Fibroblast of peridontal ligament (primary cell): ENCODE data around the gene RHOC.

Source experiments
- DNase-seq: peaks from one replicate; pipeline ENCODE4 v3.0.0-alpha.2; 2010; ENCODE audit errors: extremely low read depth

RHOC gene

GRCh38 chr1:112677501-112677900, 29.4 kb downstream of the RHOC start:
- no peak for DNase-seq

DNA sequence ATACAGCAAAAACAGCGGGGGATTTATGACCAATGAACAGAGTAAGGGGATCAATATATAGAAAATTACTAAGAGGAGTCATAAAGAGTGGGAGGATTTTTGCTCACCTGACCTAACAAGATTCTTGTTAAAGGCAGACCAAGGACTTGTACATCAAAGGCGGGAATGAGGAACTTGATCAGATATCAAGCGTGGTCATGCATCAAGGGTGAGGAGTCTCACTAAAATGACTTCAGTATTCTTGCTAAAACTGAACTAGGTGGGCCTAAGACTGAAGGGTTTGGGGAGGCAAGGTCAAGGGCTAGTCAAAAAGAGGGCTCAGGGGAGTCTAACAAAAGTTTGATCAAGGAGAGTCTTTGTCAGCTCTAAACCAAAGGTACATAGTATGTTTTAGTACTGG, 30.4 kb downstream of the RHOC start:
- no peak for DNase-seq

GRCh38 chr1:112675728-112676381, 31.1 kb downstream of the RHOC start:
- peak; percentile 31 for DNase-seq

DNA sequence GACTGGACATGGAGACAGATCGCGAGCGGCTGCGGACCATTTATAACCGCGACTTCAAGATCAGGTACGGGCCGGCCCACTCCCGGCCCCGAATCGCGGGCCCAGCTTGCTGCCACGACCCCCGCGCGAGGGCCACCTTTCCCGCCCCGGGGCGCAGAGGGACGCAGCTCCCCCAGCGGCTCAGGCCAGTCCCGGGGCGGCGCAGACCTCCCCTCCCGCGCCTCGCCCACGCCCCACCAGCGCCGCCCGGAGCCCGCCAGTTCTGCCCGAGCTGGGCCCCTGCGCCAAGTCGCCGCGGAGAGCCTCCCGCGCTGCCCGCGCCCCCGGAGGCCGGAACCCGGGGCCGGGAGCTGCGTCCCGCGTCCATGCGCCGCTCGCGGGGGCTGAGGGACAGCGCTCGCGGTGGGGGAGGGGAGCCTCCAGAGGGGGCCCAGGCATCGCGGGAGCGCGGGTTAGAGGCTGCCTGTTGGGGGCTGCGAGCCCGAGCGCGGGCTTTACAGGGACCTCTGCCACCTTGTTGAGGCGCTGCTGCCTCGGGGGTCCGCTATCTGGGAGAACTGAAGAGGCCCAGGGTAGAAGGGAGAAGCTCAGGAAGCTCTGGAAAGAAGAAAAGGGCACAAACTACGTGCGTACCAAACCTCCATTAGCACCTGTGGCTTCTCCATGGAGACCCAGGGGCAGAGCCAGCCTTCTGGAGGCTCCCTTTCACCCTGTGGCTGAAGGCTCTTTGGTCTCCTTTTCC, 31.8 kb downstream of the RHOC start:
- DNase-seq: peak; percentile 17

GRCh38 chr1:112674440-112674985, 32.4 kb downstream of the RHOC start, which contains the start of gene MOV10:
MOV10 (plus strand) TSS chr1:112674659; CDS start chr1:112674913, 254 bp downstream.
- peak; percentile 73 for DNase-seq

GRCh38 chr1:112673592-112674439, 33.1 kb downstream of the RHOC start:
- DNase-seq: peak; percentile 82

GRCh38 chr1:112672842-112673241, 34.1 kb downstream of the RHOC start:
- DNase-seq: no peak

DNA sequence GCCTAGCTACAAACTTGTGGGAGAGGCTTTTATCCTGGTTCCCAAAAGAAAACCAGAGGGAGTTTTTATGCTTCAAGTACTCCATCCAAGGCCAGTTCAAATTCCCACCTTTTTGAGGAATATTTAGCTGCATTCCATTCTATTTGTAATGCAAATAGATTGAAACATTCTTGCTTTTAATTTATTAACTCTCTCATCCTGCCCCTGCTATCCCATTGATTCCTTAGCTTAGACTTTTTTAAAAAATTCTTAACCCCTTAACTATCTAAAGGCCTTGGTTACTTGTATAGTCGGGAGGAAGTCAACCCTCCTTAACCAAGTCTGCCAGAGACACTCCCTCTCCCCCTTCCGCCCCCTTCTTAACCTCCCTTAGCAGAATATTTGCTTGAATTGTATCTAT, 34.9 kb downstream of the RHOC start:
- no peak for DNase-seq

DNA sequence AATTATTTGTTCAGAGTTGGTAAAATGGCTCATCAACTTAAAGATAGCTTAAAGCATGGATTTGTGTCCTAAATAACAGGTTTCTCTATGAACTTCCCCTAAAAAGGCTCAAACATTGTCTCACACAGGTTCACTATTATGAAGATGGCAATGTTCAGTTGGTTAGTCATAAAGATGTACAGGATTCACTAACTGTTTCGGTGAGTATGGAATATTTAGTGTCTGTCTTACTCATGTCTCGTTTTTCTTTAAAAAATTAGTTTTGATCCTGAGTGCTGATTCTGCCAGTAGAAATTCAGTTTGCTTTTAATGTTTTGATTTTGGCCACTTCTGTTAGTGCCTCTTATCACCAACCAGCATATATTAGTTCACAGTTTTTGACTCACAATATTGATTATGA, 40.0 kb downstream of the RHOC start:
- DNase-seq: no peak

DNA sequence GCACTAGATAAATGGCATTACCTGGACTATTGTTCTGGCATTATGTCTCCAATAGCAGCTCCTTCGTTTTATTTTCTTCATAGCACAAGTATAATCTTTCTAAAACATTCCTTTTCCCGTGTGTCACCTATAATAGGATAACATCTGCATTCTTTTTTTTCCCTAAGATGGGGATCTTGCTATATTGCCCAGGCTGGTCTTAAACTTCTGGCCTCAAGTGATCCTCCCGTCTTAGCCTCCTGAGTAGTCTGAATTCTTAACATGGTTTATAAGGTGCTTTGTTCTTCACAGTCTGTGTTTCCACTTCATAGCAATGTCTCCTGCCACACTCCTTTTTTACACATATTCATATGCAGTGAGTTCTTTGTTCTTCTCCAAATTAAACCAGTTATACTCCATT, 41.1 kb downstream of the RHOC start:
- no peak for DNase-seq

DNA sequence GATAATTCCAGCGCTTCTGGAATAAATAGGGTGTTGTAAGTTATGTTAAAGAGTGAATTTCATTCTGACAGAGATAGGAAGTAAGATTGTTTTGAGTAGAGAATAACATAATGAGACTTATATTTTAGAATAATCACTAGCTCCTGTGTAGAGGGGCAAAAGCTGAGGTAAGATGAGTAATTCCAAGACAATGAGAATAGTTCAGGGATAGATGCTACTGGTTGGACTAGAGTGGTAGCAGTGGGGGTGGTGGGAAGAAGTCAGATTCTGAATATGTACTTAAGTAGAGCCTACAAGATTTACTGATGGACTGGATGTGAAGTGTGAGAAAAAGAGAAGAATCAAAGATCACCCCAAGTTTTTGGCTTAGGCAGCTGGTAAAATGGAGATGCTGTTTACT, 55.7 kb downstream of the RHOC start:
- no peak for DNase-seq
